Suppressor macrophage treated with lipopolysaccharide for 4 hours (primary cell): Measurements from ENCODE around the gene RMRP.

Experiments
- DNase-seq: peaks from one replicate; pipeline ENCODE4 v3.0.0-alpha.2; 2020

Gene RMRP

GRCh38 chr9:35657546-35658136 lies at the start of gene RMRP:
Gene RMRP, minus strand, starts transcription at chr9:35658019.
- peak; percentile 99 for DNase-seq

GRCh38 chr9:35706951-35707350 lies 49.1 kb upstream of the RMRP start:
- no peak for DNase-seq

- no peak for DNase-seq
Measured at GRCh38 chr9:35705836-35706430, 48.1 kb upstream of the RMRP start.

GRCh38 chr9:35705372-35705771 lies 47.6 kb upstream of the RMRP start:
- DNase-seq: no peak

GRCh38 chr9:35703906-35704672 lies 46.3 kb upstream of the RMRP start:
- no peak for DNase-seq

- no peak for DNase-seq
Measured at GRCh38 chr9:35702696-35703095, 44.9 kb upstream of the RMRP start.

- DNase-seq: no peak
Measured at GRCh38 chr9:35700942-35701341, 43.1 kb upstream of the RMRP start.

- DNase-seq: no peak
Measured at GRCh38 chr9:35700031-35700430, 42.2 kb upstream of the RMRP start.

GRCh38 chr9:35698231-35698630 lies 40.4 kb upstream of the RMRP start:
- no peak for DNase-seq

GRCh38 chr9:35697486-35697885 lies 39.7 kb upstream of the RMRP start:
- DNase-seq: no peak

- peak; percentile 45 for DNase-seq
Measured at GRCh38 chr9:35696520-35697215, 38.8 kb upstream of the RMRP start.

GRCh38 chr9:35695943-35696401 lies 38.2 kb upstream of the RMRP start:
- DNase-seq: no peak

GRCh38 chr9:35691757-35692301 lies 34.0 kb upstream of the RMRP start:
- DNase-seq: no peak

- DNase-seq: peak; percentile 36
Measured at GRCh38 chr9:35691334-35691650, 33.5 kb upstream of the RMRP start.

- peak; percentile 47 for DNase-seq
Measured at GRCh38 chr9:35690614-35691333, 33.0 kb upstream of the RMRP start.

- no peak for DNase-seq
Measured at GRCh38 chr9:35690294-35690613, 32.4 kb upstream of the RMRP start.

- DNase-seq: no peak
Measured at GRCh38 chr9:35689542-35690293, 31.9 kb upstream of the RMRP start, which contains the start of gene TPM2. Gene TPM2, minus strand, starts transcription at chr9:35689925. Its CDS starts 108 bp downstream, at chr9:35689817.

- DNase-seq: peak; percentile 43
Measured at GRCh38 chr9:35688558-35689541, 31.0 kb upstream of the RMRP start.

- no peak for DNase-seq
Measured at GRCh38 chr9:35687972-35688557, 30.2 kb upstream of the RMRP start.

GRCh38 chr9:35687306-35687705 lies 29.5 kb upstream of the RMRP start:
- DNase-seq: no peak
